GM12892 (cell line): ENCODE measurements around the gene EPDR1.

Experiments used
- POLR2A ChIP-seq: IDR thresholded peaks from 2 replicates; pipeline ENCODE4 v1.6.1; 2011; ENCODE audit warnings: low read depth, low read length, control low read depth
- POLR2AphosphoS5 ChIP-seq: IDR thresholded peaks from 2 replicates; pipeline ENCODE4 v1.6.1; 2011; ENCODE audit warnings: low read depth, low read length, control low read depth
- TAF1 ChIP-seq: IDR thresholded peaks from 2 replicates; pipeline ENCODE4 v1.6.1; 2011; ENCODE audit warnings: low read depth, mild to moderate bottlenecking, control low read depth, low read length, borderline replicate concordance

DNA sequence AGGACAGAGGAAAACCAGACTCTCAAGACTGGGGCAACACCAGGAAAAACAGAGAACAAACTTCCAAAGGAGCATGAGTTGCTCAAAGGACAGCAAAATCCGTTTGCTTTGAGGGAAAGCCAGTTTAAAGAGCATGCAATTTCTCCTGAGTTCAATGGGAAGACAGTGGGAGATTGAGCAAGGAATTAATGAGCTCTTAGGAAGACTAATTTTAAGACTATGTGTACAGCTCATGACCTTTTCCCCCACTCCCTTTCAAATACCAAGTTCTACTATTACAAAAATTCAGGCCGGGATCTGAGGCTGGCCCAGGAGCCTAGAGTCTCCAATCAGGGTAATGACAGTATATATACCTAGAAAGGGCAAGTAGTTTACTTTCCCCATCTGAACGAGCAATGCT lies 79.2 kb downstream of the EPDR1 start:
- no peak for TF ChIP-seq TAF1
- no peak for TF ChIP-seq POLR2AphosphoS5
- no peak for TF ChIP-seq POLR2A
